OCI-M2 (cell line): ENCODE data around the gene TMEM45B.
"Not testable (repeated sequence)": the region's sequence is repeated elsewhere in the genome, so short reads cannot be mapped to it uniquely, and the experiment has no call there.

Experiments
- DNase-seq: peaks from one replicate; lab custom pipeline; 2025; ENCODE audit not compliant: unreplicated experiment; lab: John Stamatoyannopoulos, UW

TMEM45B gene

DNA sequence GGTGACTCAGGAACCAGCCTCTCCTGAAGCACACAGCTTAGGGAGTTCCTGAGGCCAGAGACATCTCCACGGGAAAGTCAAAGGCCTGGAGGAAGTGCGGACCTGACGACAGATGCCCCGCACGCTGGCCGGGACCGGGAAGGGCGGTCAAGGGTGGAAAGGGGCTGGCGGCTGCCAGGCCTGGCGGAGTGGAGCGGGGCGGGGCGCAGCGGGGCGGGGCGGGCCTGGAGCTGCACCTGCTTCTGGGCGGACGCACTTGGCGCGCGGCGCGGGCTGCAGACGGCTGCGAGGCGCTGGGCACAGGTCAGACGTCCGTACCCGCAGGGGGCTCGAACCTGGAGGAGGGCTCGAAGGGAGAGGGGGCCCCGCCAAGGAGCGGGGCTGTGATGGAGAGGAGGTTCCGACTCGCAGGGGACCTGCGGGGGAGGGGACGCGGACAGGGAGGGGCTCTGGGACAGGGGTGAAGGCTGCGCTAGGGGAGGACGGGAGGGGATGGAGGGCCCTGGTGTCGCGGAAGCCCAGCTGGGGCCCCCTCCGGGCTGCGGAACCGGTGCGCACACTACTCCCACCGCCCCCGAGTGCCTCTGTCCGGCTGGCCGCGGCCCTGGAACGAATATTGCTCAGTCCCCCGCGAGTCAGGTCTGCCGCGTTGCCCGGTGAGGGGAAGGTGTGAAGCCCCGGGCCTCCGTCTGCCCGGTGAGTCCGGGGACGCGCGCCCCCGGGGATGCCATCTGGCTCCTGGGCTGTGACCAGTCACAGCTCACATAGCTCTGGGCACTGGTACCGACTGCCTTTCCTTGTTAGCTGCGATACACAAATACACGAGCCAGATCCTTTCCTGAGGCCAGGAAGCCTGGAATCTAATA lies at the start of gene TMEM45B:
Gene TMEM45B (plus strand): TSS at position 253 of the 866 bp plus-strand sequence. CDS start 36,635 bp downstream, outside the sequence.
- no peak for DNase-seq

GRCh38 chr11:129766898-129767604 lies 48.6 kb upstream of the TMEM45B start:
- no peak for DNase-seq

DNA sequence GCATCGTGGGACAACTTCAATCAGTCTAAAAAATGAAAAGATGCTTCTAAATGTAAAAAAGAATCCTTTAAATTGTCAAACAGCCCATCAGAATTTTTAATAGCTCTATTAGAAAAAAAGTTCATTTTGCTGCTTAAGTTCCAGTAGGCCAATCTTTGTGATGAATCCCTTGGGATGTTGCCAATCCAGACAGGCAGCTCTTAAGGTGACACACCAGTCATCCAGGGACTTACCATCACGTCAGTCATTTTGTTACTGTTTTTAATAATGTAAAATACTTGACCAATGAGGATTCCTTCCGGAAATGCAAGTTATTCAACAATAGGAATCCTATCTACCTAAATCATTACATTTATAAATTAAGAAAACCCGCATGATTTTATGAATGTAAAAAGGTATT lies 47.8 kb upstream of the TMEM45B start:
- no peak for DNase-seq

DNA sequence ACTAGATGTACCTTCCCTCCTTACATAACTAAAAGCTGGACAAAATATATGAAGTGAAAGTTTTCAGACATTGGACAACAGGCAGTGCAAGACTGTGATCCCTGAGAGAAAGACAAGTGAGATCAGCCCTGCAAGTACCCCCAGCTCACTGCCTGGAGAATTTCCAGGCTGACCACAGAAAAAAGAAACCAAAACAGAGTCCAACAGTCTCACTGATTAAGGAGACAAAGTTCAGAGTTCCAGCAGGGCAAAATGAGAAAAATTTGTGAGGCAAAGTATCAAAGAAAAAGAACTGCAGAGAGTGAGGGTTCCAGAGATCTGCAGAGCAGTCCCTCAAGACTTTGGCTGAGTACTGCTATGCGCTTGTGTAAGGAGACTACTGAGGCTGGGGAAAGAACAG lies 47.3 kb upstream of the TMEM45B start:
- DNase-seq, result no peak

DNA sequence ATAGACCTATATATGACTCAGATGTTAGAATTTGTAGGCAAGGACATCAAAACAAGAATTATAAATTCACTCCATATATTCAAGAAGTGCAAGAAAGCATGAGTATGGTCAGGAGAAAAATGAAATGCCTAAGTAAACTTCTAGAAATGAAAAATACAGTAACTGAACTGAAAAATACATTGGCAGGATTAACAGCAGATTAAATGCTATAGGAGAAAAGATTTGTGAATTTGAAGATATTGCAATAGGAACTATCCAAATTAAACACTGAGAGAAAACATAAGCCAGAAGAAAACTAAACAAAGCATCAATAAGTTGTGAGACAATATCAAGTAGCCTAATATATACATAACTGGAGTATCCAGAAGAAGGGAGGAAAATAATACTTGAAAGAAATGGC lies 46.6 kb upstream of the TMEM45B start:
- DNase-seq, result no peak

DNA sequence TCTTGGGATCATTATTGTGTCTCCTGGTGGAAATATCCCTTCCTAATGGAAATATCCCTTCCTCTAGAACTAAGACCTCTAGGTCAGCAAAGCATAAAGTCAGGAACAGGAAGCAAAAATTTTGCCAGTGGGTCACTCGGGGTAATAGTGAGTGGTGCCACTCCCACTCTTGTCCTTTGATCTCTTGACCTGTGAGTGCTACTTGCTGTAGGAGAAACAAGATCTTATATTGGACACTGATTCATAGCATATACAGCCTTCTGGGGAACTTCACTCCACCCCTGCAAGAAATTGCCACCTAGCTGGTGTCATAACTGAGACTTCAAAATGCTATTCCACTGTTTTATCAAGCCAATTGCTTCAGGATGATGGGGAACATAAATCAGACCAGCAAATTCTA lies 44.7 kb upstream of the TMEM45B start:
- no peak for DNase-seq

DNA sequence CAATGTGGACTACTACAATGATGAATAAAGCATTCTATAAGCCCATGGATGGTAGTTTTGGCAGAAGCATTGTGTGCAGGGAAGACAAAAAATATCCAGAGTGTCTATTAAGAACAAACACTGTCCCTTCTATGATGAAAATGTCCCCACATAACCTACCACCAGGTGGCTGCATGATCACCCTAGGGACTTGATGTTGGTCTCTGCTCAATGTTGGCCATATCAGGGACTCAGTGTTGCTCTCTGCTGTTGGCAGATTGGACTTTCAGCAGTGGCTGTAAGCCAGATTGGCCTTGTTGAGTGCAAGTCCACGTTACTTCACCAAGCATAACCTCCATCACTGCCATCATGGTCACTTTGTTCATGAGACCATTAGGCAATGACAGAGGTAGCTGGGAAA lies 44.2 kb upstream of the TMEM45B start:
- DNase-seq, result not testable (repeated sequence)

- no peak for DNase-seq
Observed at GRCh38 chr11:129778877-129779276, 36.8 kb upstream of the TMEM45B start.

DNA sequence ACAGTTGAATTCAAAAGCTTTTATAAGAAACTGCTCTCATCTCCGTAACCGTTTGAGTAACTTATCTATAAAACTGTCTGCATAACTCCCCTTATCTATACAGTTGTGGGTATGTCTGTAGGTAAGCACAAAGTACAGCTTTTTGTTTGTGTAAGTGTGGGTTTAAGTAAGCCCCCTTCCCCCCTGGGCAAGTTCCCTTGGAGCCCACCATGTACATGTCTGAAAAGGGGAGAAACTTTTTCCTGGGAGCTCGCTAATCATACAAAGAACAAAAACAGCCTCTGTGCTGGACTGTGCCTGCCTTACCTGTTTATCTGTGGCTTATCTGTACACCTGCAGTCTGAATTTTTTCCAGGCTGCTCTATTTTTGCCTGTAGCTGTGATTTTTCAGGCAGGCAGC lies 36.3 kb upstream of the TMEM45B start:
- no peak for DNase-seq

DNA sequence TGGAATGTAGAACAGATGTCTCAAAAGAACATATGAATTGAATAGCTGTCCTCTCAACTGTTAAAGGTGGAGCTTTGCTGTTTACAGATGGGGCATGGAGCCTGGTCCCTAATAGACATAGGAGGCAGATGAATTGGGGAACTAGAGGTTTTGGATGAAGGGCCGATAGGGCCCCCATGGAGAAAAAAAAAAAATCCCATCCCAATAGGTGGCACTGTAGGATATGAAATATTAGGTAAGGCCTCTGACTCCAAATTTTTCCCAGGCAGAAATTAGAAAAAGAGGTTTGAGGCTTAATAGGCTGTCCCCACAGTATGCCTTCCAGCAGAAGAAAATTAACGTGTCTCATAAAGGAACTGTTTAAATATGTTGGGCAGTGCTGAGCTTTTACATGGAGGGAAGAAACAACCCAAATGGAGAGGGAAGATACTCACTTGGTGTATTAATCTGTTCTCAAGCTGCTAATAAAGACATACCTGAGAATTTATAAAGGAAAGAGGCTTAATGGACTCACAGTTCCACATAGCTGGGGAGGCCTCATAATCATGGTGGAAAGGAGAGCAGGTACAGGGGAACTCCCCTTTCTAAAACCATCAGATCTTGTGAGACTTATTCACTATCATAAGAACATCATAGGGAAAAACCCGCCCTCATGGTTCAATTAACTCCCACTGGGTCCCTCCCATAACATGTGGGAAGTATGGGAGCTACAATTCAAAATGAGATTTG lies 30.1 kb upstream of the TMEM45B start:
- DNase-seq, result no peak

DNA sequence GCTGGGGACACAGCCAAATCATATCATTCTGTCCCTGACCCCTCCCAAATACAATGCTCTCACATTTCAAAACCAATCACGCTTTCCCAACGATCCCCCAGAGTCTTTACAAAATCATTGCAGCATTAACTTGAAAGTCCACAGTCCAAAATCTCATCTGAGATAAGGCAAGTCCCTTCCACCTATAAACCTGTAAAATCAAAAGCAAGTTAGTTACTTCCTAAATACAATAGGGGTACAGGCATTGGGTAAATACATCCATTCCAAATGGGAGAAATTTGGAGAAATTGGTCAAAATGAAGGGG lies 29.6 kb upstream of the TMEM45B start:
- not testable (repeated sequence) for DNase-seq

- no peak for DNase-seq
Observed at GRCh38 chr11:129787532-129788155, 28.0 kb upstream of the TMEM45B start.

- DNase-seq, result no peak
Observed at GRCh38 chr11:129788278-129788677, 27.4 kb upstream of the TMEM45B start.

- no peak for DNase-seq
Observed at GRCh38 chr11:129790106-129790505, 25.5 kb upstream of the TMEM45B start.

DNA sequence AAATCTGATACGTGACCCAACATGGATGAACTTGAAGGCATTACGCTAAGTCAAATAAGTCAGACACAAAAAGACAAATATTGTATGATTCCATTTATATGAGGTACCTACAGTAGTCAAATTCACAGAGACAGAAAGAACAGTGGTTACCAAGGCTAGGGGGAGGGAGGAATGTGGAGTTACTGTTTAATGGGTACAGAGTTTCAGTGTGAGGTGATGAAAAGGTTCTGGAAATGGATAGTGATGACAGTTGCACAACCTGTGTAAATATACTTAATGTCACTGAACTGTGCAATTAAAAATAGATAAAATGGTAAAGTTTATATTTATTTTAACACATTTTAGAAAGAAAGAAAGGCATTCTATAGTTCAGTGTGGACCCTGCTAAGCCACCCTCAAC lies 24.1 kb upstream of the TMEM45B start:
- no peak for DNase-seq

DNA sequence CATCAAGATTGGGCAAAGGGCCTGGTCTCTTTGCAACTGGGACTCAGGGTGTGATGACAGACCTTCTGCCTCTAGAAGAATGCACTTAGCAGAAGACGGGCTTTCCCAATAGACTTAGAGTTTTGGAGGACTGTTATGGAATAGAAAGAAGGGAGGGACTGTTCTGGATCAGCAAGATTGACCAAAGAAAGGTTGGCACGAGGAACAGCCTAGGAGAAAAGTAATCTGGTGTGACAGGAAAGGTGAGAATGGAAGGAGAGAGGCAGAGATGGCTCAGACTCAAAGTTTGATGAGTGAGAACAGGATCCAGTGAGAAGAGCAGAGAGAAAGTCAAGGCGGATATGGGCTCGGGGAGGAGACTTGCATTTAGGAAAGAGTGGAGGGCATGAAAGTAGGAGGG lies 23.0 kb upstream of the TMEM45B start:
- no peak for DNase-seq

DNA sequence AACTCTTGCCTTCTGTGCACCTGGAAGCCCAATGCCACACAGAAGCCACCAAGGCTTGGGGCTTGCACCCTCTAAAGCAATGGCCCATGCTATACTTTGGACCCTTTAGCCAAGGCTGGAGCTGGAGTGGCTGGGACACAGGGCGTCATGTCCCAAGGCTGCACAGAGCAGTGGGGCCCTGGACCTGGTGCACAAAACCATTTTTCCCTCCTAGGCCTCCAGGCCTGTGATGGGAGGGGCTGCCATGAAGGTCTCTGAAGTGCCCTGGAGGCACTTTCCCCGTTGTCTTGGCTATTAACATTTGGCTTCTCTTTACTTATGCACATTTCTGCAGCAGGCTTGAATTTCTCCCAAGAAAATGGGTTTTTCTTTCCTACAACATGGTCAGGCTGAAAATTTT lies 20.6 kb upstream of the TMEM45B start:
- DNase-seq, result no peak

DNA sequence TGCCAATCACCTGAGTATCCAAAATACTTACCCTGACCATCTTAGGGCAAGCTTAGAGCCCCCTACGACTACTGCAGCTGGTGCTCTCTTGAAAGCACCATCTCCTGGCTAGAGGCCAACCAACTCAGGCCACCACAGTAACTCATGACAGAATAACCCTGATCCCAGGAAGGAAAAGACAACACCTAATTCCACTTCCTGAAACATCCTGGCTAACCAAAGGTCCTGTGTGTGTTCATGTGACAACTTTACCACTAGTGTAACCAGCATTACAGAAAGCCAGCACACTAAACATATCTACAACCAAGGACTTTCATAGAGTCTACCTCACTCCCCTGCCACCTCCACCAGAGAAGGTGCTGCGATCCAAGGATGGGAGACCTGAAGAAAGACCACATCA lies 17.4 kb upstream of the TMEM45B start:
- no peak for DNase-seq

DNA sequence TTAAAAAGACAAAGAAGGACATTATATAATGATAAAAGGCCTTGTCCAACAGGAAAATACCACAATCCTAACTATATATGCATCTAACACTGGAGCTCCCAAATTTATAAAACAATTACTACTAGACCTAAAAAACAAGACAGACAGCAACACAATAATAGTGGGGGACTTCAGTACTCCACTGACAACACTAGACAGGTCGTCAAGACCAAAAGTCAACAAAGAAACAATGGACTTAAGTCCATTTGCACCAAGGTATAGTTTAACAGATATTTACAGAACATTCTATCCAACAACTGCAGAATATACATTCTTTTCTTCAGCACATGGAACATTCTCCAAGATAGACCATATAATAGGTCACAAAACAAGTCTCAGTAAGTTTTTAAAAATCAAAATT lies 15.5 kb upstream of the TMEM45B start:
- not testable (repeated sequence) for DNase-seq

- no peak for DNase-seq
Observed at GRCh38 chr11:129800655-129801054, 15.0 kb upstream of the TMEM45B start.

GRCh38 chr11:129803533-129803932 lies 12.1 kb upstream of the TMEM45B start:
- DNase-seq, result no peak
